ENCODE measurements around the gene SCAI. TPM values are rescaled to one million over a fixed set of nuclear protein-coding genes. Genes with fewer than 3 reads are reported as not detected.

Gene SCAI
- total RNA-seq, 1 experiment from 2014 or later: 15.5 TPM

GRCh38 chr9:124941679-124942561 lies 201.4 kb downstream of the SCAI start:
- peak overlapping the region; percentile 65 to 88 (median 86); a peak in 6 of 7 replicates for H3K27ac Mint-ChIP-seq
- H3K4me1 Mint-ChIP-seq: peaks cover 11 to 13% of the 10 kb centered on the region in 2 experiments

More at GRCh38 chr9:124941679-124942561, 201.4 kb downstream of the SCAI start:
- H2AK5ac ChIP-seq (ENCODE audit: insufficient read length, low read length): no peak overlapping the region
- no peak overlapping the region for H2BK12ac ChIP-seq (ENCODE audit: insufficient read length, low read depth, low read length)
- H4K91ac ChIP-seq (ENCODE audit: insufficient read length, low read depth, low read length): no peak overlapping the region
- peak overlapping the region; percentile 79 for H3K9ac ChIP-seq (ENCODE audit: extremely low read depth, insufficient read length, low read length)
- no peaks in the 10 kb centered on the region for H3K4me1 ChIP-seq (ENCODE audit: insufficient read depth, low read length)
- no CpG with 5 or more reads among the region's 31 CpGs for WGBS (ENCODE audit: extremely low coverage, insufficient read length, low lambda C conversion rate)
- no peaks in the 10 kb centered on the region for H3K79me2 ChIP-seq (ENCODE audit: insufficient read depth, low read length)
- no peak overlapping the region for H4K8ac ChIP-seq (replicated peaks; ENCODE audit: insufficient read length, low read depth, low read length)
- no peaks in the 10 kb centered on the region for H4K20me1 ChIP-seq (ENCODE audit: control insufficient read depth, insufficient read depth, insufficient read length)
- H3K36me3 Mint-ChIP-seq (ENCODE audit: insufficient read depth in 1 of 3, low read depth in 3 of 3): no peaks in the 10 kb centered on the region
- no peaks in the 10 kb centered on the region for H3K27me3 ChIP-seq (ENCODE audit: insufficient read depth, low read length)
- H3K4ac ChIP-seq (ENCODE audit: low read depth, low read length): no peak overlapping the region
- no peak overlapping the region for H2BK20ac ChIP-seq (ENCODE audit: low read depth, low read length, poor library complexity, severe bottlenecking)
- H3T11ph ChIP-seq (ENCODE audit: low read length): no peak overlapping the region
- H3K14ac ChIP-seq (ENCODE audit: insufficient read depth, low read length): no peak overlapping the region
- no peaks in the 10 kb centered on the region; the same call in 1 of the 2 replicates for H3K27me3 Mint-ChIP-seq (ENCODE audit: low read depth)
- H3K9me3 ChIP-seq (ENCODE audit: control insufficient read depth, low read depth, low read length): no peaks in the 10 kb centered on the region
- peak overlapping the region; percentile 91 for H3K4me2 ChIP-seq (ENCODE audit: insufficient read depth, insufficient read length, low read length)
- H3K23me2 ChIP-seq (ENCODE audit: insufficient read length, low read depth, low read length, poor library complexity, severe bottlenecking): peaks cover 8% of the 10 kb centered on the region
- H2AFZ ChIP-seq (ENCODE audit: low read length): no peak overlapping the region
- peak overlapping the region; percentile 91 to 94 for H3K4me3 Mint-ChIP-seq
- H4K5ac ChIP-seq (ENCODE audit: insufficient read length, low read depth, low read length): no peak overlapping the region
- H3K23ac ChIP-seq (ENCODE audit: insufficient read length, low read depth, low read length): no peak overlapping the region
- H3K27ac ChIP-seq (ENCODE audit: insufficient read length, low read depth, low read length): no peak overlapping the region
- no peaks in the 10 kb centered on the region for H3K79me1 ChIP-seq (ENCODE audit: insufficient read depth, low read depth, low read length, poor library complexity, severe bottlenecking)
- H3K9me3 Mint-ChIP-seq: no peaks in the 10 kb centered on the region; a peak in 1 of 5 replicates
- no peak overlapping the region for H2BK120ac ChIP-seq (ENCODE audit: low read depth, low read length, poor library complexity, severe bottlenecking)
- peak; percentile 48 for DNase-seq
- H3K56ac ChIP-seq (ENCODE audit: insufficient read length, low read depth, low read length): no peak overlapping the region
- no peak overlapping the region for H3K18ac ChIP-seq (ENCODE audit: insufficient read length, low read depth, low read length)
- no peak overlapping the region for H2BK15ac ChIP-seq (ENCODE audit: low read depth, low read length)
- H2BK5ac ChIP-seq (ENCODE audit: insufficient read length, low read length): no peak overlapping the region
- TF ChIP-seq CTCF (conservative IDR thresholded peaks at IDR 0.05): peak; percentile 31; the same call in 2 of the 3 replicates

Data from H9 (cell line).